Suppressor macrophage (primary cell): ENCODE results near the gene RPTOR.
"Not testable (repeated sequence)": the region's sequence is repeated elsewhere in the genome, so short reads cannot be mapped to it uniquely, and the experiment has no call there.

ENCODE experiments used
- DNase-seq, 4 experiments: peaks; one replicate each; pipeline ENCODE4 v3.0.0-alpha.2; 2020 to 2022

The RPTOR gene

DNA sequence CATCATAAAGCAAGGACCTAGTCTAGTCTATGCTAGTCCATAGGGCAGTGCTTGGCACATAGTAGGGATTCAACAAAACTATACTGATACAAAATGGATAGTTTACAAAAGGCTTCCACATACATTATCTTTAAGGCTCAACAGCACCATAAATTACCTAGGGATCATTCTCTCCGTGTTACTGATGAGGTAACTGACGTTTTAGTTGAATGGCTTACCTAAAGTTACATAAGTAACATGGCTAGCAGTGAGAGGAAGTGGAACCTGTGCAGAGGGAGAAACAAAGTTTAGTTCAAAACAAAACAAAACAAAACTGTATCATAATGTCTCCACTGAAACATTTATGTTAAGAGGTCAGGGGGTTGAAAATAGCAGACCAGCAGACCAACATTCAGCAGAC, 7.9 kb downstream of the RPTOR start:
- no peak for DNase-seq

DNA sequence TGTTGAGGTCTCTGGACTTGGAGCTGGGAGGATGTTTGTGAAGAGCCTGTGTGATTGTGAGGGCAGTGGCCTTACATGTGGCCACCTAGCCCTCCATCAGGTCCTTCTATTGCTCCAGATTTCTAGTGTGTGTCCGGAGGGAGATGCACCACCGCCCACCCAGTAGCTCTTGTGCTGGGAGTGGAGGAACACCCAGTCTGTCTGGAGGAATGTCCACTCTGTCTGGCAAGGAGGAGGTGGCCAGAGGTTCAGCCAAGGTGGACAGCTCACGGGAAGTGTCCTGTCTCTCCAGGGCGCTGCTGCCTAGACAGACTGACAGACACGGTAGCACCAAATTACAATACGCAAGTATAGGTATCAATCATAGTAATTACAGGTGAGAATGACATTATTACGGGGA, 10.6 kb downstream of the RPTOR start:
- DNase-seq = no peak

DNA sequence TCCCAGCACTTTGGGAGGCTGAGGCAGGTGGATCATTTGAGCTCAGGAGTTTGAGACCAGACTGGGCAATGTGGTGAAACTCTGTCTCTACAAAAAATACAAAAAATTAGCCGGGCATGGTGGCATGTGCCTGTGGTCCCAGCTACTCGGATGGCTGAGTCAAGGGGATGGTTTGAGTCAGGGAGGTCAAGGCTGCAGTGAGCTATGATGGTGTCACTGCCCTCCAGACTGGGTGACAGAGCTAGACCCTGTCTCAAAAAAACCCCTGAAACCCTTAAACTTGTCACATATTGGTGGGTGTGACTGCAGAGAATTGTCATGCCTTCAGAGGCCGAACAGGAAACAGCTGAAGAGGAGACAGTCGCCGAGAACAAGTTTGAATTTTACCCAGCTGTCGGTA, 13.4 kb downstream of the RPTOR start:
- DNase-seq = no peak

DNA sequence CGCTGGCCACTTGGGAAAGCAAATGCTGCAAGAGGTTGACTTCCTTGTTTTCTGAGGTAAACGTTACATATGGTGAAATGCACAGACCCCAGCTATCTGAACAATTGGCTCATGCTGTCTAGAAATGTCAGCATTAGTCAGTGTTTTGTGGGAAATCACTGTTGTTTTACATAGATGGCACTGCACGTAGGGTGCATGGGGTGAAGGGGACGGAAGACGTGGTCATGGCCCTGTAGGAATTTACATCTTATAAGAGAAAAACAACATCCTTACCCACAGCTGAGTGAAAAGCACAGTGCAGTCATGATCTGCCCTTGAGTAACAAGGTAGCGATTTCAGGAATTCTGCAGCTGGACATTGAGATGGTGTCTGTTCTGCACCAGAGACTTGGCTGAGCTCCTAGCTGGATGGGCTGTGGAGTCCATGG, 15.2 kb downstream of the RPTOR start:
- peak in 2 of 4 experiments; percentile 10 to 21 for DNase-seq

DNA sequence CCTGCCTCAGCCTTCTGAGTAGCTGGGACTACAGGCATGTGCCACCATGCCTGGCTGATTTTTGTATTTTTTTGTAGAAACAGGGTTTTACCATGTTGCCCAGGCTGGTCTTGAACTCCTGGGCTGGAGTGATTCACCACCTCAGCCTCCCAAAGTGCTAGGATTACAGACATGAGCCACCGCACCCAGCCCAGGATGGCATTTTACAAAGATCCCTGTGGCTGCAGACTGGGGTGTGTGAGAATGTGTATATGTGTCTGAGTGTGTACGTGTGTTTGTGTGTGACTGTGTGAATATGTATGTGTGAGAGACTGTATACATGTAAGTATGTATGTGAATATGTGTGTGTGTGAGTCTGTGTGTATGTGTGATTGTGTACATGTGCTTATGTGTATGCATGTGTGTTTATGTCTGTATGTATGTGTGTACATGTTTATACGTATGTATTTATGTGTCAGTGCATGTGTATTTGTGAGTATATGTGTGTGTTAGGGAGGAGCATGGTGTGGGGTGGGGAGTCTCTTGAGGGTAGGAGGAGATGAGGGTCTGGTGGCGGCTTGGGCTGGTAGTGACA, 17.0 kb downstream of the RPTOR start:
- no peak for DNase-seq

DNA sequence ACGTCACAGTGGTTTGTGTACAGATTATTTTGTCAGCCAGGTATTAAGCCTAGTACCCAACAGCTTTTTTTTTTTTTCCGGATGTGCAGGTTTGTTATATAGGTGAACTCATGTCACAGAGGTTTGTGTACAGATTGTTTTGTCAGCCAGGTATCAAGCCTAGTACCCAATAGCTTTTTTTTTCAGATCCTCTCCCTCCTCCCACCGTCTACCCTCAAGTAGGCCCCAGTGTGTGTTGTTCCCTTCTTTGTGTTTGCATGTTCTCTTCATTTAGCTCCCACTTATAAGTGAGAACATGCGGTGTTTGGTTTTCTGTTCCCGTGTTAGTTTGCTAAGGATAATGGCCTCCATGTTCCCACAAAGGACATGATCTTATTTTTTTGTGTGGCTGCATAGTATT, 19.9 kb downstream of the RPTOR start:
- no peak for DNase-seq

DNA sequence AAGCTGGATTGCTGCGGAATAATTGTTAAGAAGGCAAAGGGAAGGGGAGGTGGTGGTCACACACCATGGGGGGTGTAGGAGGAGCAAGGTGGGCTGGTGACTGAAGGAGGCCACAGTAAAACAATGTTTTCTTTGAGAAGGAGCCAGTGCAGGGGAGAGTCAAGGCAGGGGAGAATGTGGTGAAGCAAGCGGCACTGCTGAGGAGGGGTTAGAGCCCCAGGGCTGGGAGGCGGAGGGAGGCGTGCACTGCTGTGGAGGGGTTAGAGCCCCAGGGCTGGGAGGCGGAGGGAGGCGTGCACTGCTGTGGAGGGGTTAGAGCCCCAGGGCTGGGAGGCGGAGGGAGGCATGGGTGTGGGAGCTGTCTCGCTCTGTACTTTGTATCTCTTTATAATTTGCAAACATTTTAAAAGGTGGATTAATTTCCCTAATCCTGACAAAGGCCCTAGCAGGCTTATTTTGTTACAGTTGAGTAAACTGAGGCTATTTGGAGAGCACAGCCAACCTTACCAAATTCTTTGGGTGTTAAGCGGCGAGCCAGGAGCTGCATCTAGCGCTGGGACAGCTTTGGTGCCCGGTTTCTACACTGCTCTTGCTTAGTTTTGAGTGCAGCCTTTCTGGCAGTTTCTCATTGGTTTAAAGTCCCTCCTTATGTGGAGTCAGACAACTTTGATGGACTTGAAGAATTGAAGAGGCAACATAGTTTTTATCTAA, 20.9 kb downstream of the RPTOR start:
- no peak for DNase-seq

DNA sequence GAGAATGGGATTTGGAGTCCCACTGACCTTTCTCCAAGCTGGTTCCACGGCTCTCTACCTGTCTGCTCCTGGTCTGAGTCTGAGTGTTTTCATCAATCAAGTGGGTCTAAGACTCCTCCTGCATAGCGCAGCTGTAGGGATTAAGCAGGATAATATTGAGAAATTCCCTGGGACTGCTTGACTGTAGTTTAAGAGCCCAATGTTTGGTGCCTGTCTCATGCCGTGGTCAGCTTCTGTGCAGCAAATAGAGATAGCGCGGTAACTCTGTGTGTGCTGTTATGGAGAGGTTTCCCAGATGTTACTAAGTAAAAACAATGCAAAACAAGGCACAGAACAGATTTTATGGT, 21.4 kb downstream of the RPTOR start:
- DNase-seq = no peak

DNA sequence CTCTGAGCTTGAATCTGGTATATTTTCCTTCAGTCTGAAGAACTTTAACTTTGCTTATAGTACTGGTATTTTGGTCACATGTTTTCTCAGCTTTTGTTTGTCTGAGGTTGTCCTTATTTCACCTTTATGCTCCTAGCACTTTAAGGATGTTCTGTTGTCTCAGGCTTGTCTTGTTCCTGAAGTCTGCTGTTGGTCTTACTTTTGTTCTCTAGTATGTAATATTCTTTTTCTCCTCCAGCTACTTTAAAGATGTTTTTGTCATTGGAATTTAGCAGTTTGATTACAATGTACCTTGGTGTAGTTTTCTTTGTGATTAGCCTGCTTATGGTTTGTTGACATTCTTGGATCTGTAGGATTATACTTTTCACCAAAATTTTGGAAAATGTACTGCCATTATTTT, 23.6 kb downstream of the RPTOR start:
- no peak for DNase-seq

DNA sequence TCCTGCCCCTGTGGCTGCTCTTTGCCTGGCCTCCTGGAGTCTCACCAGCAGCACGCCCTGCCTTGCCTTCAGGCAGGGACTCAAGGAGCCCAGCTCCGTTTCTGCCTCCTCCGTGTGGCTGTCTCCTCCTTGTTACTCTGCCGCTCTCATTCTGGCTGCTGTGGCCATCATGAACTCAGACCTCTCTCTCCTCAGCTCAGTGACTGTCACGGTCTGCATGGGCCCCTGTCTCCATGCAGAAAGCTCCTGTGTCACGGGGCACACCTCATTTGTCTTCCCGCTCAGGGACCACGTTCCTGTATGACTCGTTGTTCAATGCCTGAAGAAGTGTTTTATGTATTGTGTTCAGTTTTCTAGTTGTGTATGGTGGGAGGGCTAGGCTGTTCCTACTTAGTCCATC, 25.3 kb downstream of the RPTOR start:
- no peak for DNase-seq

DNA sequence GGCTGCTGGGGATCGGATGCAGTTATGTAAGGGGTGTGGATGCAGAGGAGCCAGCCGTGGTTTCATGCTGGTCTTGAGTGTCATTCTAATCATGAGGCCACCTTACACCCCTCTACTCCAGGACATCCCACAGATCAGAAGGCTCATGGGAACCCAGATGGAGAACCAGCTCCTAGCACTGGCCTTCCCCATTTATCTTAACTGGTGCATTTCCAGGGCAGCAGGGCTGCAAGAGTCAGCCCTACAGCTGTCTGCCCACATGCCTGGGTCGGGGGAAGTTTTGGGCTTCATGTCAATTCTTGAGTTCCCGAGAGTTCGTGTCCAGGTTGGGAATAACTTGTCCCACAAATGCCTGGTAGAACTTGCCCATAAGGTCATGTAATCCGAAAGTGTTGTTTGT, 29.1 kb downstream of the RPTOR start:
- peak; percentile 53 to 90 (median 74) for DNase-seq

DNA sequence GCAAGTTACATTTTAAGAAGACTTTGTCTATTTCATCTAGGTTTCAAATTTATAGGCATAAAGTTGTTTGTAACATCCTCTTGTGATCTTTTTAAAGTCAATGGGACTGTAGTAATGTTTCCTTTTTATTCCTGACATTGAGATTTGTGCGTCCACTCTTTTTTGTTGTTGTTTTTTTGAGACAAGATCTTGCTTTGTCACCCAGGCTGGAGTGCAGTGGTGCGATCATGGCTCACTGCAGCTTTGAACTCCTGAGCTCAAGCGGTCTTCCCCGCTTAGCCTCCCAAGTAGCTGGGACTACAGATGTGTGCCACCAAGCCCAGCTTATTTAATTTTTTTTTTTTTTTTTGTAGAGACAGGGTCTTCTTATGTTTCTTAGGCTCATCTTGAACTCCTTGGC, 29.9 kb downstream of the RPTOR start:
- no peak for DNase-seq

DNA sequence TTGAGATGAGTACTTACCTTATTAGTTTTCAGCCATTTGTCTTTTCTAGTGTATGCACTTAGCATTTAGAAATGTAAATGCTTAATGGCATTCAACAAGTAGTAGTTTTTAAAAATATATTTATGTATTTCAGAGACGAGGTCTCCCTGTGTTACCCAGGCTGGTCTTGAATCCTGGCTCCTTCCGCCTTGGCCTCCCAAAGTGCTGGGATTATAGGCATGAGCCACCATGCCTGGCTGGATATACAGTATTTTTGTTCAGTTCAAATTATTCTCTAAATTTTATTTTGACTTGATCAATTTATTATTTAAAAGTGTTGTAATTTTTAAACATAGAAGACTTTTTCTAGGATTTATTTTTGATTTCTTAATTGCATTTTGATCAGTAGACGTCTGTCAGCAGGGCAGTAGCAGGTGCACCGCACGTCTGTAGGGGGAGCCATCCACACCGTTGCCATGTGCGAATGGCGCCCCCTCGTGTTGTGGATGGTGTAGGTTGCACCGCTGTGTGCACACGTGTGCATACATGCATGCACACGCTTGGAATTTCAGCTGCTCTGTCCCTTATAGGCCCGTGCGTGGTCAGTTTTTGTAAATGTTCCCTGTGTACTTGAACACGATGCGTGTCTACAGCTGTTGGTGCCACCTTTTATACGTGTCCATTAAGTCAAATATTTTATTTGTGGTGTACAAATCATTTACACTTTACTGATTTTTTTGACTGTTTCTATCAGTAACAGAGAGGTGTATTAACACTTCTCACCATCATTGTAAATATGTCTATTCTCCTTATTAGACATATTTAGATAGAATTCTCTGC, 30.6 kb downstream of the RPTOR start:
- DNase-seq = peak; percentile 94 to 97 (median 96)

DNA sequence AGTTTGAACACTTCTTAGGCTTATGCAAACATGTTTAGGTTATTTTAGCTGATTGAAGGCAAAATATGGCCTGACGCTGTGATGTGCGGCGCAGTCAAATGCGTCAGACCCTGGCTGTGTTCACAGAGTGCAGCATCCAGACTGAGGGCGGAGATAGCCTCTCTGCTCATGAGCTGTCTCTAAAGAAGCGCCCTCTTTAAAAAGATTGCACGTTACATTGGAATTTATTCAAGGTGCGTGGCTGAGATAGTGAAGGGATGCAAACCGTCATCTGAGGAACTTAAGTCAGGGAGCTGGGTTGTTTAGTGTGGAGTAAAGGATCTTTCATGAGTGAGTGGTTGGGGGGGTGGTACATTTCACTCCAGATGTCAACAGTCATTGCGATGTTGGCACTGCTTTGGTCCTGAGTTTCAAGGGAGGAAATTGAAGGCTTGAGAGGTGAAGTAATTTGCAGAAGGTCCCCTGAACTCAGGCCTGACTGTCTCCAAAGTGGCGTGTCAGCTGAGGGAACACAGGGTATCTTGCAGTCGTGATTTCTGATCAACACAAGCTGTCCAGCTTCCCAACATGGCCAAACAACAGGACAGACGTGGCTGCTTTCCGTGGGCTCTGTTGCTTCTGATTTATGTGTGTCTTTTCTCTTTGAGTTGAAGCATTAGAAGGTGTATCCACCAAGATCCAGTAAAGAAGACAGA, 33.4 kb downstream of the RPTOR start:
- no peak for DNase-seq

DNA sequence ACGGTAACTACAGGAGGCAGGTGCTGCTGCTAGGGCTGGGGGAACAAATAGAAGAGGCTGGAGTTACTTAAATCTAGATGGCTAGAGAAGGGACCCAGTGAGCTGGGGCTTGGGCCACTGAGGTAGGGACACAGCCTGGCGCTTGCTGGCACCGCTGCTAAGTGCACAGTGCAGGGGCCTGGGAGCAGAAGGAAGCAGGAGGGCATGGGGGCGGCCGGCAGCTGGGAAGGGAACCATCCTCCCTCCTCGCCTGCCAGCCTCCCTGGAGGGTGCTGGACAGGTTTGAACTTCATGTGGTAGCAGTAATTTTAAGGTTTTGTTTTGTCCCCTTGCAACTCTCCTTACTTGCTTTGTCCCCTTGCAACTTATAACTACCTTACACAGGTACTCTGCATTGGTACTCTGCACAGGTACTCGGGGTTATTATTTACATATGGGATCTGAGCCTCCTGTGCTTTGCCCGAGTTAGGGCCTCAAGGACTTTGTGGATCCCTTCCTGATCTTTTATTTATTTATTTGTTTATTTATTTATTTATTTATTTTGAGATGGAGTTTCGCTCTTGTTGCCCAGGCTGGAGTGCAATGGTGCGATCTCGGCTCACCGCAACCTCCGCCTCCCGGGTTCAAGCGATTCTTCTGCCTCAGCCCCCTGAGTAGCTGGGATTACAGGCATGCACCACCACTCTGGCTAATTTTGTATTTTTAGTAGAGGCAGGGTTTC, 34.2 kb downstream of the RPTOR start:
- DNase-seq = not testable (repeated sequence)

DNA sequence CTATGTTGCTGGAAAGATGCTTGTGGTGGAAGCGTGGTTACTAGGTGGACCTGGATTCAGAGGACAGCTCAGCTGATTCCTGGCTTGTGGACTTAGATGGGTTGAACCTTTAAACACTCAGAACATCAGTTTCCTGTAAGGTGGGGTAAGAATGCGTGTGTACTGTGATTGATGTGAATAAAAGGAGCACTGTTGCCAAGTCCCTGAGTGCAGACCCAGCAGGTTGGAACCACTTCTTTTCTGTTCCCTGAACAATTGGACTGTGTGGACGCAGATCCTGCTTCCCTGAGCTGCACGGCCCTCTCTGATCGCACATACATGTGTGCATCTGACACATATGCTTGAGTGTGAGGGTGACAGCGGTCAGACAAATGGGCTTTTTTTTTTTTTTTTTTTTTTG, 37.5 kb downstream of the RPTOR start:
- no peak for DNase-seq

DNA sequence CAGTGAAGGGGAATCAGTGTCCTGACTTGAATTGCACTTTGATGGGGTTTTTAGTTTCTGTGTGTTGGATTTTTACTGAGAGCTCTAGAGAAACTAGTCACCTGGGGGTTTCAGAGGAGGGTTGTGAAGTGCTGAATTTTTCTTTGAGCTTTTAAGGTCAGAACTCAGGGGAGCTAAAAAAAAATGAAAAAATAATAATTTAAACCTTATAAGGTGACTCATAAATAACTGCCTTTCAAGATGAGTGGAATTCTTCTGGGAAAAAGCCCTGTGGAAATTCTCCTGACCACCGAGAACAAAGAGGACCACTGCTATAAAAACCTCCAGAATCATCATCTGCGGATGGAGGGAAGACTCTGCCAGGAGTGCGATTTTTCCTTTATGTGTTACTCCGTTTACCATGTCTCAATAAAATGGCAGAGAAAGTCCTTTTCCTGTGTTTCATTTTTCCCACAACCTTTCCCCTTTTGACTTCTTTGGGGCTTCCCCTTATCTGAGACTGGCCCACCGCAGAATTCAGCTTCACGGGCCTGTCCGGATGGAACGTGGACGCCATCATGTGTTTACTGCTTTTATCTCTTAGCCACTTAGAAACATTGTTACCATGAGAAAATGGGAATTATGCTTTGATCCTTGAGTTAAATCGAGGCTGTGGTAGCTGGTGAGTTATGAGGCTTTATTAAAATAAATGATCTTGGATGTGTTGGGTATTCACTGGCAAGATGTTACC, 39.7 kb downstream of the RPTOR start:
- DNase-seq = no peak

DNA sequence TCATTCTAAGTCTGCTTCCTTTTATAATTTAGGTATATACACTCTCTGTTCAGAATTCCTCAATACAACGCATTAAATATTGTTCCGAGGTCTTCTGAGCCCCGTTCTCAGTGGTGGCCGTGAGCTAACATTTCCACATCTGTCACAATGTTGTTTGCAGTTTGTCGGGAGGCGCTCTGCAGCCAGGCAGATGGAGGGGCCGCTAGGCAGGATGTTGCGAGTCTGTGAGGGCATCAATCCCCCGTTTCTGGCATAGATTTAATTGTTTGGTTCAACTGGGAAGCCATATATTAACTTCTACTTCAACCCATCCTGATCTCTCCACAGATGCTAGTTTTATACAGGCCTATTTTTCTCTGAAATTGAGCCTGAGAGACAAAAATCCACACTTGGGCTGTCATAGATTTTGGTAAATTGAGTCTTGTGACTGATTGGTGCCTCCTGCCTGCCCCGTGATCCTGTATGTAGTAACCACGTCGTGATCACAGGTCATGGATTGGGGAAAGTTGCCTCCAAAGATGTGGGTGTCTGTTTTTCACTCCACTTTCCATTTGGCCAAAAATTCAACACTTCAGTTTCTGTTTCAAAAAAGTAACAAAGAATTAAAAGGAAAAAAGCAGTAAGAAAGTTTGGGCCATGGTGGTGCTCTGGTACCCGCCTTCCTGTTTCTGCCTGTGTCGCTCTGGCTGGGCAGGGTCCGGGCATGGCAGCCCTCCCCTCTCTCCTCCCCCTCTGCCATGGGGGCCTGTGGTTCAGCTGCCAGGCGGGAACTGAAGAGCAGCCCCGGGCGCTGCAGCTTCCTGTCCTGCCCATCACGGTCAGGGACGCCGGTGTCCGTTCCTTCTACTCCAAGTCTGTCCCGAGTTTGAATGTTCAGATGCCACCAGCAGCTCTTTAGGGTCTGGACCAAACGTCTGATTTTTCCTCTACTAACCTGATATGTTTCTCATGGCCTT, 41.5 kb downstream of the RPTOR start:
- DNase-seq = peak; percentile 15 to 66 (median 50)

DNA sequence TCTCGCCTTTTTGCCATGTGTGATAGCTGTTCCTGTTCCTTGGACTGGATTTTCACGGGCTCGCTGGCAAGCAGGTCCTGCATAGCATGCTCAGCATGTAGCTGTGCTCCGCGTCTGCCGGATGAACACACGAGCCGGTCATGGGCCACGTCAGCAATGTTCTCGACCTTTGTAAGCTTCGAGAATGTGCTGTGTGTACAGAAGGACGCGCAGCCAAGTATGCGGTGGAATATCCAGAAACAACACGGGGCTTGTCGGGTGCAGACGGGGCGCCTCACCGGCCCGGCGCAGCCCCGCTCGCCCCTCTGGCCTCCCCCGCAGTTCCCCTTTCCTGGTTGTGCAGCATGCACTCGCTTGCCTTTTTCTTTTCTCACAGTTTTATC, 42.2 kb downstream of the RPTOR start:
- DNase-seq = no peak

DNA sequence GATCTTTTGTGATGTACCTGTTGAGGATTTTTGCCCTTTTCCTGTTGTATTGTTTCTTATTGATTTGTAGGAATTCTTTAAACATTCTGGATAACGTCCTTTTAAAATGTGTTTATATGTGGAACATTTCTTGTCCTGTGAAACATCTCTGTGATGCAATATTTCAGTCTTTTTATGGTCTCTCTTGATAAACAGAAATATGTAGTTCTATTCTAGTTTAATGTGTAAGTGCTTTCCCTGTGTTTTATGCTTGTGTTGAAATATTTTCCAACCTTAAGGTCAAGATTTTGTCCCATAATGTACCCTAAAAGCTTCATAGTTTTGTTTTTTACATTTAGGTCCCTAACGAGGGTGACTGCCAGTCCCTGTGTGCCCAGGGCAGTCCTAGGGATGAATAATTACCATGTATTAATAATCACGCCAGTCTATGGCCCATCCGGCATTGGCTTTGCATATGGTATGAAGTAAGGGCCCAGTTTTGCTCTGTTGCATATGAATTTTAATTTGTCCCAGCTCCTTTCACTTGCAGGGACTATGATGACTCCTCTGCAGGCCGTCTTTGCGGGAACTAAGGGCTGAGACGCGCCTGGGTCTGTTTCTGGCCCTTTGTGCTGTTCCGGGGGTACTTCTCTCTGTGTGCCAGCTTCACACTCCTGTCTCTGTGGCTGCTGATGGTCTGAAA, 44.2 kb downstream of the RPTOR start:
- no peak for DNase-seq
